Jurkat, Clone E6-1 (cell line): ENCODE measurements around the gene C17orf113.

Source experiments
- DNase-seq: peaks from one replicate; pipeline ENCODE4 v3.0.0-alpha.2; 2011; ENCODE audit warnings: low read depth, low spot score
- H3K4me3 ChIP-seq: 2 replicates; pipeline ENCODE4 v1.5.1; 2011; ENCODE audit warnings: mild to moderate bottlenecking, low read length, control low read depth, moderate library complexity

The C17orf113 gene

GRCh38 chr17:42076797-42077559 lies 26.6 kb upstream of the C17orf113 start:
- no peak for DNase-seq
- H3K4me3 ChIP-seq = no peak overlapping the region

GRCh38 chr17:42075789-42076188 lies 25.4 kb upstream of the C17orf113 start:
- DNase-seq = no peak
- no peak overlapping the region for H3K4me3 ChIP-seq

GRCh38 chr17:42072323-42073187 lies 22.2 kb upstream of the C17orf113 start:
- H3K4me3 ChIP-seq = peak overlapping the region; percentile 77
- DNase-seq = peak; percentile 44

GRCh38 chr17:42071810-42072209 lies 21.4 kb upstream of the C17orf113 start:
- peak; percentile 62 for DNase-seq
- H3K4me3 ChIP-seq = peak overlapping the region; percentile 77

- H3K4me3 ChIP-seq = no peak overlapping the region
Measured at GRCh38 chr17:42068979-42069378, 18.6 kb upstream of the C17orf113 start.

DNA sequence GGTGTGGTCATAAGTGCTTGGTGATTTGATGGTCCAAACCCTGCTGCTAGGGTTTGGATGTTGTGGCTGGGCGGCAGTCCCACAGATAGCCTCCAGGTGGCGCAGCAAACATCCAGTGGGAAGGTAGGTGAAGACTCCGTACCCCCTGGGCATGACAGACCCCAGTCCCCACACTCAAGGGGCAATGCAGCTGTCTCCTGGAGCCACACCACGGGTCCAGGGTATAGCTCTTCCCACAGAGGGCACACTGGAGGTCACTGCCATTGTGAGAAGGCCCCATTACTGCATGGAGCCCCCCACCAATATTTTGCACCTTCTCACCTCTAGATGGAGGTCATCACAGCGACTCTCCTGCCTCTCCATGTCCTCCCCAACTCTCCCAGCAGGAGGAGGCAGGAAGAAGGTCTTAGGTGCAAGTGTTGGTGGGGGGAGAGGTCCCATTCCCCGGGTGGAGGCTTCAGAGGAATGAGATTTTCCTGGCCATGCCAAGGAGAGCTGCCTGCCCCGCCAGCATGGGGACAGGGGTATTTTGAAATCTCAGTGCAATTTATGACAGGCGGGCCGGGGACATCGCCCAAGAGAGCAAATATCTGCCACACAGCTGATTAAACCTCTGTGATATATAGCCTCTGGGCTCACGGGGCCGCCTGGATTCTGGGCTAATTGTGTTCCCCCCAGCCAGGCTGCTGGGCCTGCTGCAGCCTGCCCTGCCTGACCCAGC lies 17.1 kb upstream of the C17orf113 start:
- DNase-seq = peak; percentile 56
- H3K4me3 ChIP-seq = no peak overlapping the region

More at GRCh38 chr17:42068979-42069378, 18.6 kb upstream of the C17orf113 start:
- no peak for DNase-seq

GRCh38 chr17:42065201-42065600 lies 14.8 kb upstream of the C17orf113 start:
- H3K4me3 ChIP-seq = no peak overlapping the region
- peak; percentile 60 for DNase-seq

DNA sequence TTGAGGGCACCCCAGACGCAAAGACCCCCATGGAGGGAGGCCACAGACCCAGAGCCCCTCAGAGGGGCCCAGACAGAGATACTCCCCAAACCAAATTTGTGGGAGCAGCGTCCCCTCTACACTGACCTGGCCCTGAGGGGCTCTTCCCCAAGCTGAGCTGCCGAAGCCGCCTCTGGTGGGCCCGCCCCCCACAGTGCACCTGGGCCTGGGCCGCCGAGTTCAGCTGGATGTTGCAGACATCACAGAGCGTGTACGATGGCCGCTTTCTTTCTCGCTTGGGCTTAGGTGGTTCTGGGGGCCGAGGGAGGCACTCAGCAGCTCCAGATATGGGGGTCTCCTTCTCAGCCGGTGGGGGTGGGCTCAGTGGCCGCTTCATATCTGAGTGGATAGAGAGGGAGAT lies 12.3 kb upstream of the C17orf113 start:
- no peak overlapping the region for H3K4me3 ChIP-seq
- DNase-seq = no peak

GRCh38 chr17:42061646-42062487 lies 11.5 kb upstream of the C17orf113 start:
- H3K4me3 ChIP-seq = no peak overlapping the region
- no peak for DNase-seq

- no peak for DNase-seq
Measured at GRCh38 chr17:42060231-42060630, 9.8 kb upstream of the C17orf113 start.

GRCh38 chr17:42059815-42060214 lies 9.4 kb upstream of the C17orf113 start:
- DNase-seq = peak; percentile 84
- no peak overlapping the region for H3K4me3 ChIP-seq

More at GRCh38 chr17:42060231-42060630, 9.8 kb upstream of the C17orf113 start:
- H3K4me3 ChIP-seq = no peak overlapping the region

DNA sequence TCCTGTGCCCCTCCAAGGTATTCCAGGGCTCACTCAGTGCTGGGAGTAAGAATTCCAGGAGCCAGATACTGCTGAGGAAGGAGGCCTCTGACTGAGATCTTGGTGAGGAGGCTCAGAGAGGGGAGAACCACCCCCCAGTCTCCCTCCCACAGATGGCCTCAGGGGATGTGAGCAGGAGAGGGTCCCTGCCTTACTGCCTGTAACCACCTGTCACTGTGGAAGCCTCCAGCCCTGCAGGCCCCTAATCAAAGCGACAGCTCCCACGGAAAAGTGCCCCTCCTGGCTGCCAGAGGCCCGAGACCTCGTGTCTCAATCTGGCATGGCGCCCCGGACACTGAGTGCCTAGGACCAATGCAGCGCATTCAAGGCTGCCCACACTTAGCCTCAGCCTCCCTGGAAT lies 7.7 kb upstream of the C17orf113 start:
- H3K4me3 ChIP-seq = no peak overlapping the region
- no peak for DNase-seq

GRCh38 chr17:42056635-42057034 lies 6.2 kb upstream of the C17orf113 start:
- DNase-seq = no peak
- no peak overlapping the region for H3K4me3 ChIP-seq

GRCh38 chr17:42055496-42055895 lies 5.1 kb upstream of the C17orf113 start:
- no peak overlapping the region for H3K4me3 ChIP-seq
- DNase-seq = no peak

DNA sequence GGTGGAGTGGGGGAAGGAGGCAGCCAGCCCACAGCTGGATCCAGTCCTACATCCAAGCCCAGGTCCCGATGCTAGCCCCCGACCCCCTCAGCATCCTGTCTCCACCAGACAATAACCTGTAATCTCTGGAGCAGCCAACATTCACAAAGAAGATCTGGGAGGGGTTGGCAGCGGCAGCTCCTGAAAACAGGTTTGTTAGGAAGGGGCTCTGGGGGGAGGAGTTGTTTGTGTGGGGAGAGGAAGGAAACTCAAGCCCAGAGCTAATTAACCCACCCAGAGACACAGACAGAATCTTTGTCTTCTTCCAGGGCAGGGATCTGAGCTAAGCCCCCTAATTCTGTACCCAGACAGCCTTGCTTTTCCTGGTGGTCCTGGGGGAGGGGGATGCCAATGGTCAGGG lies 4.6 kb upstream of the C17orf113 start:
- H3K4me3 ChIP-seq = no peak overlapping the region
- no peak for DNase-seq

- no peak overlapping the region for H3K4me3 ChIP-seq
- no peak for DNase-seq
Measured at GRCh38 chr17:42053731-42054500, 3.5 kb upstream of the C17orf113 start.

GRCh38 chr17:42052346-42052877 lies 2.0 kb upstream of the C17orf113 start:
- H3K4me3 ChIP-seq = no peak overlapping the region
- no peak for DNase-seq

DNA sequence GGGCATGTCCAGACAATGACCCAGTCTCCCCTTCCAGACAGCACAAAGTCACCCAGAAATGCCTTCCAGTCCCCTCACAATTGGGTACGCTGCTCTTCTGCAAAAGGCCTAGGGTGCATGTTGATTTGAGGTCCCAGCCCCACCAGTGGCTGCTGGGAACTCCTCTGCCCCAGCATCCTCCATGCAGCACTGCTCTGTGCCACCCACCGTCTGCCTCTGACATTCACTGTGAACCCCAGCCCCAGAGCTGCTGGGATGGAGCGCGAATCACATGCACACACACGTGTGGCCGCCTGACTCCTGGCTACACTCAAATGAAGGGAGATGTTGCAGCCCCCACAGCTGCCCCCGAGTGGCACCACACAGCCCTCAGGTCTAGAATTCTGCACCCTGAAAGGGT lies 1.2 kb upstream of the C17orf113 start:
- no peak for DNase-seq
- no peak overlapping the region for H3K4me3 ChIP-seq
